Transverse colon (tissue), 3 donors: ENCODE measurements around the gene PDS5A.

Experiments
- POLR2A ChIP-seq: fragments of 450-650 bp; IDR thresholded peaks from one replicate; pipeline ENCODE4 v1.6.1; 2016; ENCODE audit warnings: antibody characterized with exemption, mild to moderate bottlenecking, moderate library complexity
- TF ChIP-seq, protein P1 (sequence below), 5 experiments: fragments of 200-600 bp in 3 of 5; fragments of 450-650 bp in 2 of 5; sonication (generic) in 3 of 5; IDR thresholded peaks; 1 replicate in 2 of 5; 2 replicates in 3 of 5; pipeline ENCODE4 v1.5.1; 2016 to 2017; ENCODE audit warnings: antibody characterized with exemption in 5 of 5, inconsistent platforms in 3 of 5, mild to moderate bottlenecking in 2 of 5, moderate library complexity in 1 of 5

GRCh38 chr4:39910064-39910463 lies 67.6 kb downstream of the PDS5A start:
- TF ChIP-seq, protein P1, sequence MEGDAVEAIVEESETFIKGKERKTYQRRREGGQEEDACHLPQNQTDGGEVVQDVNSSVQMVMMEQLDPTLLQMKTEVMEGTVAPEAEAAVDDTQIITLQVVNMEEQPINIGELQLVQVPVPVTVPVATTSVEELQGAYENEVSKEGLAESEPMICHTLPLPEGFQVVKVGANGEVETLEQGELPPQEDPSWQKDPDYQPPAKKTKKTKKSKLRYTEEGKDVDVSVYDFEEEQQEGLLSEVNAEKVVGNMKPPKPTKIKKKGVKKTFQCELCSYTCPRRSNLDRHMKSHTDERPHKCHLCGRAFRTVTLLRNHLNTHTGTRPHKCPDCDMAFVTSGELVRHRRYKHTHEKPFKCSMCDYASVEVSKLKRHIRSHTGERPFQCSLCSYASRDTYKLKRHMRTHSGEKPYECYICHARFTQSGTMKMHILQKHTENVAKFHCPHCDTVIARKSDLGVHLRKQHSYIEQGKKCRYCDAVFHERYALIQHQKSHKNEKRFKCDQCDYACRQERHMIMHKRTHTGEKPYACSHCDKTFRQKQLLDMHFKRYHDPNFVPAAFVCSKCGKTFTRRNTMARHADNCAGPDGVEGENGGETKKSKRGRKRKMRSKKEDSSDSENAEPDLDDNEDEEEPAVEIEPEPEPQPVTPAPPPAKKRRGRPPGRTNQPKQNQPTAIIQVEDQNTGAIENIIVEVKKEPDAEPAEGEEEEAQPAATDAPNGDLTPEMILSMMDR (IDR thresholded peaks at IDR 0.05), result no peak
- no peak for TF ChIP-seq POLR2A
